Thyroid gland (tissue), 4 donors: ENCODE data around the gene SYNJ2. TPM values are rescaled to one million over a fixed set of nuclear protein-coding genes. Genes with fewer than 3 reads are reported as not detected.

Source experiments
- DNase-seq, 2 donors: peaks; one replicate each; pipeline ENCODE4 v3.0.0-alpha.2; 2019
- H3K27ac ChIP-seq, 3 donors: fragments of 200-600 bp; sonication (generic); 1 replicate in 2 of 3; 2 replicates in 1 of 3; pipeline ENCODE4 v1.5.1; 2016 to 2019; ENCODE audit warnings: mild to moderate bottlenecking in 1 of 3, moderate library complexity in 1 of 3
- H3K27me3 ChIP-seq: fragments of 200-600 bp; sonication (generic); one replicate; pipeline ENCODE4 v1.5.1; 2019
- H3K36me3 ChIP-seq, 2 donors: fragments of 200-600 bp; sonication (generic); one replicate each; pipeline ENCODE4 v1.5.1; 2016 to 2019
- H3K4me1 ChIP-seq, 2 donors: fragments of 200-600 bp; sonication (generic); one replicate each; pipeline ENCODE4 v1.5.1; 2017 to 2019
- H3K4me3 ChIP-seq, 3 donors: fragments of 200-600 bp; sonication (generic); replicated peaks in 1 of 3; 1 replicate in 2 of 3; 2 replicates in 1 of 3; pipeline ENCODE4 v1.5.1; 2016; ENCODE audit warnings: mild to moderate bottlenecking in 1 of 3
- H3K9me3 ChIP-seq: fragments of 200-600 bp; sonication (generic); one replicate; pipeline ENCODE4 v1.5.1; 2017
- CTCF ChIP-seq, 6 experiments: fragments of 200-600 bp in 3 of 6; fragments of 450-650 bp in 3 of 6; sonication (generic) in 3 of 6; IDR thresholded peaks; one replicate each; pipeline ENCODE4 v1.5.1; 2016 to 2019; ENCODE audit warnings: antibody characterized with exemption in 6 of 6, mild to moderate bottlenecking in 2 of 6, inconsistent platforms in 1 of 6, moderate library complexity in 1 of 6
- POLR2A ChIP-seq, 2 donors: fragments of 450-650 bp; IDR thresholded peaks; one replicate each; pipeline ENCODE4 v1.6.1; 2017; ENCODE audit warnings: antibody characterized with exemption in 2 of 2, mild to moderate bottlenecking in 2 of 2, moderate library complexity in 1 of 2
- WGBS, 2 donors: methylation state at CpG; one replicate each; pipeline ENCODE4 v1.1.5; 2017; 5-methylcytosine and 5-hydroxymethylcytosine counted together
- intact Hi-C: fragments of 100-400 bp; cut with DNase I; formaldehyde crosslinking; loops from one replicate; pipeline ENCODE4 v1.15.1; 2023
- total RNA-seq, 4 donors: library from RNA; depleted of rRNA; stranded (reverse); fragments of >200 nt; gene quantifications; one replicate each; pipeline ENCODE4 v1.2.3, GENCODE V29; 2016

The SYNJ2 gene
- total RNA-seq, 4 donors from 2014 or later = 11.3 to 22.7 (median 13.5) TPM

GRCh38 chr6:158009935-158010585, 28.4 kb downstream of the SYNJ2 start:
- 97 to 98% methylated on average over 6 of the region's 6 CpGs for WGBS, 2 donors
- Histone ChIP-seq H3K4me3 (no peak overlapping the region), H3K4me1 (peaks cover 9 to 32% of the 10 kb centered on the region in 2 donors), H3K36me3 (no peaks in the 10 kb centered on the region), H3K9me3 (no peaks in the 10 kb centered on the region), H3K27ac (peak overlapping the region in 2 of 3 donors; percentile 35 to 50), H3K27me3 (no peaks in the 10 kb centered on the region)
- intact Hi-C loops = no loop called here
- no peak for DNase-seq
- TF ChIP-seq POLR2A (IDR thresholded peaks at IDR 0.05) (no peak), CTCF (IDR thresholded peaks at IDR 0.05) (no peak)

- Histone ChIP-seq H3K4me3 (no peak overlapping the region), H3K4me1 (peaks cover 9 to 32% of the 10 kb centered on the region in 2 donors), H3K36me3 (no peaks in the 10 kb centered on the region), H3K9me3 (no peaks in the 10 kb centered on the region), H3K27ac (peak overlapping the region in 1 of 3 donors; percentile 50), H3K27me3 (no peaks in the 10 kb centered on the region)
- 95 to 96% methylated on average over 19 of the region's 19 CpGs for WGBS, 2 donors
- intact Hi-C loops = no loop called here
- TF ChIP-seq CTCF (IDR thresholded peaks at IDR 0.05) (no peak), POLR2A (IDR thresholded peaks at IDR 0.05) (no peak)
- DNase-seq = no peak
Observed at GRCh38 chr6:158010591-158011477, 29.2 kb downstream of the SYNJ2 start.

- H3K27ac ChIP-seq = peak overlapping the region in 1 of 3 donors; percentile 16
- intact Hi-C loops = no loop called here
- 65 to 72% methylated on average over 6 of the region's 6 CpGs for WGBS, 2 donors
Observed at GRCh38 chr6:158011478-158011920, 29.8 kb downstream of the SYNJ2 start.

GRCh38 chr6:158011980-158012566, 30.4 kb downstream of the SYNJ2 start:
- H3K36me3 ChIP-seq = no peaks in the 10 kb centered on the region
- H3K4me3 ChIP-seq = no peak overlapping the region
- H3K4me1 ChIP-seq = peaks cover 9 to 32% of the 10 kb centered on the region in 2 donors
- intact Hi-C loops = no loop called here
- 86 to 89% methylated on average over 7 of the region's 7 CpGs for WGBS, 2 donors
- H3K9me3 ChIP-seq = no peaks in the 10 kb centered on the region
- H3K27me3 ChIP-seq = no peaks in the 10 kb centered on the region
- TF ChIP-seq POLR2A (IDR thresholded peaks at IDR 0.05) = no peak
- no peak for TF ChIP-seq CTCF (IDR thresholded peaks at IDR 0.05)
- H3K27ac ChIP-seq = peak overlapping the region in 2 of 3 donors; percentile 16 to 17
- no peak for DNase-seq

More at GRCh38 chr6:158011478-158011920, 29.8 kb downstream of the SYNJ2 start:
- Histone ChIP-seq H3K36me3 (no peaks in the 10 kb centered on the region), H3K4me3 (no peak overlapping the region), H3K9me3 (no peaks in the 10 kb centered on the region), H3K4me1 (peaks cover 9 to 32% of the 10 kb centered on the region in 2 donors), H3K27me3 (no peaks in the 10 kb centered on the region)
- TF ChIP-seq POLR2A (IDR thresholded peaks at IDR 0.05) (no peak), CTCF (IDR thresholded peaks at IDR 0.05) (no peak)
- no peak for DNase-seq
